ENCODE data around the gene CPB2.

The CPB2 gene

DNA sequence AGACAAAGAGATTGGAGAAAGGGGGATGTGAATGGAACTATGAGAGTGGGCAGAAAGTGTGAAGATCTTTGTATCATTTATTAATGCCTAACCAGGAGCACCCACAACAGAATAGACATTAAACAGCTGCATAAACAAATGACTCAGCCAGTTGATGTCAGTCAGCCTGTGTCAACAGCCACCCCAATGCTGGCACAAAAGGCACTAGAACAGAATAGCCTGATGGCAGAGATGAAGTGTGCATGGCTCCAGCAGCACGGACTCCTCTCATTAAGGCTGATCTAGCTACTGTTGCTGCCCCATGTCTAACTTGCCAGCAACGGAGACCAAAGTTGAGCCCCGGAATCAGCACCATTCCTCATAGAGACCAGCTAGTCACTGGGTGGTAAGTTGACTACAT is 7.8 kb downstream of the CPB2 start:
- DNase-seq = peak; percentile 30 to 61

DNA sequence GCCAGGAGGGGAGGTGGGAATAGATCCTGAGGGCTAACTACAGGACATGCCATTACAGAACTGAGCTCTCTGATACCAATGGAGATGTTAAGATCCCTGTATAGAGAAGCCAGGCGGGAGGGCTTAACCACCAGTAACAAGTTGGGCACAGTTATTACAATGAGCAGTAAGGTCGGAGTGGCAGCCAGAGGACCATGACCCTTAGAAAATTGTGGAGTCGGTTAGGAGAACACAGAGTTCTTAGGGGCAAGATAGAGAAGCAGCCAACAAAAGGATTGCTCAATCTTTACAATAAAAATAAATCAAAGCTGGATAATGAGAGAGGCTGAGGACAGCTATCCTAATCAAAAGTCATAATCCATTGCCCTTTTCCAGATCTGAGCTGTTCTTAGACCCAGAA is 10.4 kb downstream of the CPB2 start:
- no peak for DNase-seq

DNA sequence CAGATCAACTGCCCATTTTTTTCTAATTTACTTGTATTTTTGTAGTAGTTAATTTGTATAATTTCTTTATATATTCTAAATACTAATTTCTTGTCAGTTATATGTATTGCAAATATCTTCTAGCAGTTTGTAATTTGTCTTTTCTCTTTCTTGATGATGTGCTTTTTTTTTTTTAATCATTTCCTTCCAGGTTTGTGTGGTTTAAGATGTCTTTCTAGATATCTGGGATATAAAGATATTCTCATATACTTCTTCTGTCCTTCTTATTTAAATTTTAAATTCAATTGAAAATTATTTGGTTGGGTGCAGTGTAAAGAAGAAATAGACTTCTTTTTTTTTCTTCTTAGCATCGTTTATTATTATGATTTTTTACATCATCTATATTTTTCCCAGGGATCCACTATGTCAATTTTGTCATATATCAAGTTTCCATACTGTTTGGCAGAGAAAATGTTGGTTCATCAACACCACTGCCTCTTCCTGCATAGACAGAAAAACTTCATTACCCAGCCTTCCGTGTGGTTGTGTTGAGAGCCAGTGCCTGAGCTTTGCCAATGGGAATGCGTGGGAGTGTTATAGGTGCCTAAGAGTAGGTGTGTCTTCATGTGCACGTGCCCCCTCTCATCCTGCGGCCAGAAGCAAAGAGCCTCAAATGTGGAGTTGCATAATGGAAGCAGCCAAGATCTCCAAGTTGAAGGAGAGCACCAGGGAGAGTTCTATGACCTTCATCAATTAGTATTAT is 15.8 kb downstream of the CPB2 start:
- no peak for DNase-seq

DNA sequence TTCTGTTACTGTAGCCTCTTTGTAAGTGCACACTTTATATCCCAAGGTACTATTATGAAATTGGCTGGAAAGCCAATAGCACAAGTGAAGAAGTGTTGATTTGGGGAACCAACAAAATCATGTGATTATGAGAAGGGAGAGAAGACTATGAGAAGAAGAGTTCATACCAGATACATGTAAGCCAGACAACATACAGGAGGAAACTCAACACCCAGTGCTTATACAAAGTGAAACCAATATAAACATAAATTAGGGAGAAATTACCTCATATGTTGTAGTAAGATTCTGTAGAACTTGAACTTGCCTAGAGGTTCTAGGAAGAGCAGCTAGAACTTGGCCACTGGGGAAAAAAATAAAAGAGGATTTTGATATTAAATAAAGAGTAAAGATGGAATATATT is 17.4 kb downstream of the CPB2 start:
- DNase-seq = no peak

DNA sequence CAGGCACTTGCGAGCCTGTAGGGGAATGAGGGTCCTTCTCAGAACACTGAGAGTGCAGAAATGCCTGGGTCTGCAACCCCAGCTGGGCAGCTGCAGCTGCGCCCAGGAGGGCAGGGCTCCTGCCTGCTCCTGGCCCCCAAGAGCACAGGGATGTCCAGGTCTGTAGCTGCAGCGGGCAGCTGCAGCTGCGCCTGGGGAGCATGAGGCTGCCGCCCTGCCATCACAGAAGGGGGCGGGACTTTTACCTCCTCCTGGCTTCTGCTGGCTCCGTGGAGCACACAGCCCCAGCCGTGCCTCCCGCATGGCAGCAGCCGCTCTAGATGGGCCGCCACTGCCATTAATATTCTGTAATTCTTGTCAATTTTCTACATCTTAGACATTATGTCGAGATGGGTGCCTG is 17.8 kb downstream of the CPB2 start:
- no peak for DNase-seq

DNA sequence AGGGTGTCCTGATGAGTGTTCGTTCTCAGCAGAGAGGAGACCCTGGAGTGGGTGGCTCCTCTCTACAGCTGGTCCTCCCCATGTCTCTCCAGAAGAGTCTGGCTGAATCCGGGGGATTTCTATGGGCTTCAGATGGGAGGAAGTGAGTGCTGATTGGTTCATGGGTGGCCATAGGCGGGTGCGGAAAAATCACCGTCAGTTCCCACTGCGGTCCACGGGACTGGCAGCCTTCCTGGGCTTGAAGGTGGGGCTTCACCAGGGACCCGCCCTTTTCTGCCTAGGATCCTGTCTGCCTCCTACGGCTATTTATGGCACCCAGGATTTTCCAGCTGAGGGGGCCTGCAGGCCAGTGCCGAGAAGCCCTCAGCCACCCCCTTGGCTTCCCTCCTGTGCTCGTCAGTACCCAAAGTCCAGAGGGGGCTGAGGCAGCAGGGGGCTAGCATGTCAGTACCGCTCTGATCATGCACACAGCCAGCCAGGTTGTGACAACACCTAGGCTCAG is 18.4 kb downstream of the CPB2 start:
- no peak for DNase-seq

DNA sequence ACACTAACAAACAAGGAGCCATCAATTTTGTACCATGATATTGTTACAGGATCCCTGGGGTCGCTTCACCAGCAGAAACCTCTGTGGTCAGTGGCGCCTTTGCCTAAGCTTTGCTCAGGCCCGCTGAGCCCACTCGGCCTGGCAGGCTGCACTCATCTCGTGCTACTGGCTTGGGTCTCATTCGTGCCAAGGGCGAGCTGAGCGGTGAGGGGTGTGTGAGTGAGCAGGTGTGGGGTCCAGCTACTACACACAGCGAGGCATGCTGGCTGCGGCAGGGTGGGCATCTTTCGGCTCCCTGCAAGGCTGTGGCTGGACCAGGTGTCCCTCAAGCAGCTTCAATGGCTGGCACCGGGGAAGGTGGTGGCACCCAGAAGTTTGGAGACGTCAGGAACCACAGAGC is 19.1 kb downstream of the CPB2 start:
- DNase-seq = no peak

DNA sequence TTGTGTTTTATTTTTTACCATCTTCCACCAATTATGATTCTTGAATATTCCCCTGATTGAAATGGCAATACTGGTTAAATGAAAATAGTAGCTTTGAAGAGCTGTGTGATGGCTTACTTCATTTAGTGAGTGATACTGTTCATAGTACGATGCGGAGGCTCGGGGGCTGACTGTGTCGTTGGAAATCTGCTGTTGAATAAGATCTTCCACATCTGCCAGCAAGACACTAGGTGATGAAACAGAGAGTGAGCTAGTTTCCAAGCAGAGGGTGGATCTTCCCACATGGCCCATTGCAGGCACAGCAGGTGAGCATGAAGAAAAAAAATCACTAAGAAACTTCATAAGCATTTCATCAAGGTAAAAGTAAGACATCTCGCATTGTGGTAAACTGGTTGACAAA is 22.5 kb downstream of the CPB2 start:
- no peak for DNase-seq

DNA sequence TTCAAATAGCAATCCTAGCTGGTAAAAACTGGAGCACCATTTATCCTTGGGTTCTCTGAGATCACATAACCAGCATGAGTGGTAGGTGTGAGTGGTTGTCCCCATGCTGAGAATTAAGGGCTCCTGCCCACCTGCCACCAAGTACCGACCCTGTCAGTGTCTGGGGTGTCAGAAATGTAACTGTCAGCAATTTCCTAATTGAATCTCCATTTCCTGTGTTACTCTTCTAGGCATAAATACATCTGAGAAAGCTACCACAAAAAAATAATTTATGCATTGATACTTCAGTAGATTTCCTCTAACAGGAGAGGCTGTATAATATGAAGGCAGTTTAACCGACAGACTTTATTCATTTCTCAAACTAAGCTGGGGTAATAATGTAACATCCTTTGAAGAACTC is 25.1 kb downstream of the CPB2 start:
- DNase-seq = no peak

DNA sequence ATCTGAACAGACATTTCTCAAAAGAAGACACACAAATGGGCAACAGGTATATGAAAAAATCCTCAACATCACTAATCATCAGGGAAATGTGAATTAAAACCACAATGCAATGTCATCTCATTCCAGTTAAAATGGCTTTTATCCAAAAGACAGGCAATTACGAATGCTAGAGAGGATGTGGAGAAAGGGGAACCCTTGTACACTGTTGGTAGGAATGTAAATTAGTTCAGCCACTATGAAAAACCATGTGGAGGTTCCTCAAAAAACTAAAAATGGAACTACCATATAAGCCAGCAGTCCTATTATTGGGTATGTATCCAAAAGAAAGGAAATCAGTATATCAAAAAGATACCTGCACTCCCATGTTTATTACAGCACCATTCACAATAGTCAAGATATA is 27.6 kb downstream of the CPB2 start:
- no peak for DNase-seq

DNA sequence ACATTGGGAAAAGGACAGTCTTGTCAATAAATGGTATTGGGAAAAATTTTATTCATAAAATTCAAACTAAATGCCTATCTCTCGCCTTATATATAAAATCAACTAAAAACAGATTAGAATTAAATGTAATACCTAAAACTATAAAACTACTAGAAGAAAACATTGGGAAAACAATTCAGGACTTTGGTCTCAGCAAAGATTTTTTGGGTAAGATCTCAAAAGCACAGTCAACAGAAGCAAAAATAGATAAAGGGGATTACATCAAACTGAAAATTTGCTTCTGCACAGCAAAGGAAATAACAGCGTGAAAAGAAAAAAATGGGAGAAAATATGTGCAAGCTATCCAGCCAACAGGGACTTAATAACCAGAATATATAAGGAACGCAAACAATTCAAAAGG is 28.0 kb downstream of the CPB2 start:
- DNase-seq = no peak

DNA sequence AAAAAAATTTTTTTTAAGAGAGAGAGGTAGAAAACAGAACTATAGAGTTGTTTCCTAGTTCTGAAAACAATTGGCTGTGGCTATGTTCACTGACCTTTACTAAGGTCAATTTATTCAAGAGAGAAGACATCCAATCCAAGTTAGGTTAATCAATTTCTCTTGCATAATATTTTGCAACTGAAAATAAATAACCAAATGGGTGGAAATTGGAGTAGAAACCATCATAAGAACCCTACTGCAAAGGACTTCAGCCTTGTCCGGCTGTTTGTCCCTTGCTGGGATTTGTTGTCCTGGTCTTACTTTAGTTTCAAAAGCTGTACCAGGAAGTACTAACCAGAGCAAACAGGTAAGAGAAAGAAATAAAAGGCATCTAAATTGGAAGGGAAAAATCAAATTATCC is 29.0 kb downstream of the CPB2 start:
- DNase-seq = no peak

DNA sequence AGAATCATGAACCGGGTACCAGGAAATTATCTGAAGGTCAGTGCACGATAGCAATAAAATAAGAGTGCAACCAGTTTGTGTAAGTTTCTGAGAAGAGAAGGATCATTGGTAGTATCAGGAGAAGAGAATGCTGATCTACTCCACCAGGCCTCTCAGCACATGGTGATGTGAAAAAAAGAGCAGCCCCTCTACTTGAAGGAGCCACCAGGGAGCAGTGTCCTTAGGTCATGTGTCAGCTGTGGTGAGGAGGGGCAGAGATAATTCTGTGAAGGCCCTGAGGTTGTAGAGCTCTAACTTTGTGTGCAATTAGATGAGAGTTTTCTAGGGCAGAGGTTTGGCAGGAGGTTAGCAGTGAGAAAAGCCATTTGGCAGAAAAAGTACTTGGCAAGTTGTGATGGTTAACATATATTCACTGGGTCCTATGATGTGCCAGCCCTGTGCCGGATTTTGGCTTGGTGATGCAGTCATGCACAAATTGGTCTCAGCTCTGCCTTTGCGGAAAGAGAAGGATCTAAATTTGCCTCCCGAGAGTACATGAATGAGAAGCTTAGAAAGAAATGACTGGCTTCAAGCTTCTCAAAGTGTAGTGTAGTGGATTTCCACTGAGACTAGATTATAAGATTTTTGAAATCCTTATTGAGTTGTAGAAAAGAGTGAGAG is 33.1 kb downstream of the CPB2 start:
- no peak for DNase-seq

DNA sequence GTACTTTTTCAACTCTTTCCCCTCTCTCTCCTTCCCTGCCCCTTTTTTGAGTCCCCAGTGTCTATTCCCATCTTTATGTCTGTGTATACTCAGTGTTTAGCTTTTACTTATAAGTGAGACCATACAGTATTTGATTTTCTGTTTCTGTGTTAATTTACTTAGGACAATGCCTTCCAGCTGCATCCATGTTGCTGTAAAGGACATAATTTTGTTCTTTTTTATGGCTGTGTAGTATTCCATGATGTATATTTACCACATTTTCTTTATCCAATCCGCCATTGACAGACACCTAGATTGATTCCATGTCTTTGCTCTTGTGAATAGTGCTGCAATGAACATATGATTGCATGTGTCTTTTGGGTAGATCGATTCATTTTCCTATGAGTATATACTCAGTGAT is 41.5 kb downstream of the CPB2 start:
- no peak for DNase-seq

DNA sequence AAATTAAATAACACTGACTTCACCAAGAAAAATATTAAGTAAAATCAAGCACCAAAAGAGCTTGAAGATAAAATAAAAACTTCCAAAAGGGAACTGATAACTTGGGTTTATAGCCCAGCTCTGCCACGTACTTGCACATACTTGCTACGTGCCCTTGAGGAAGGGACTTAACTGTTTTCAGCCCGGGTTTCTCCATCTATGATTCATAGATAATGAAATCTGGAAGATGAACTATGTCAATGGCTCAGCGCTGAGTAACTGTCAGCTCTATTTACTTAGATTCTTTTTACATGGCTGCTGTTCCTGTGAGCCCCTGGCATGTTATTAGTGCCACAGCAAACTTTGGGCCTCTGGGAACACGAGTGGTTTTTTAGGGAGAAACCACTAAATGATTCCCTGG is 42.6 kb downstream of the CPB2 start:
- no peak for DNase-seq

DNA sequence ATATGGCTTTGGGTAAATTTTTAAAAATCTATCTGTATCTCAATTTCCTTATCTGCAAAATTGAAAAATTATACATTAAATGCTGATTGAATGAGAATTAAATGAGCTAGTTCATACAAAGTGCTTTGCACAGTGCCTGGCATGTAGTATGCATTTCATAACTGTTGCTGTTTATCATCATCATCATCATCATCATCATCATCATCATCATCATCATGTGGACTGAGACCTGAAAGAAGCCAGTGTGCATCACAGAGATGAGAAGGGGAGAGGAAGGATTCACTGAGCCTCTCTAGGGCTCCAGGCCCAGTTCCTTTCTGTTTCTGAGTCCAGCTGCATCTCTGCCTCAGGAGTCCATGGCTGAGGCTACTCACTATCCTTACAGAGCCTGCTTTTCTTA is 45.4 kb downstream of the CPB2 start:
- DNase-seq = no peak

DNA sequence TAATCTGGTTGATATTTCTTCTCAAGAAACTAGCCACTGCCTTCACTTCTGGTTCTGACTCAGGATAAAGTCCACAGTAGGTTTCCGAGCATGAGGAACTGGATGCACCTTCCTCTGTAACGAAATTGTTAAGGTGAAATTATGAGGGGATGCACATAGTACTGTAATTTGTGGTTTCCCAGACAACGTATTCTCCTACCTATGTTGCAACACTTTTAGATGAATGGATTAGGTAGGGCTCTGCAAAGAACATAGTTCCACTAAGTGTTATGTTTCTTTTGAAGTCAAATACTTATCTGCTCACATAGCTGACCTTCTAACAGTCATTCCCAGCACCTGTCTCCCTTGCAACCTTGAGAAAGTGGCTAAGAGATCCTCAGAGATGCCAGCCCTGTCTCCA is 46.6 kb downstream of the CPB2 start:
- DNase-seq = no peak

DNA sequence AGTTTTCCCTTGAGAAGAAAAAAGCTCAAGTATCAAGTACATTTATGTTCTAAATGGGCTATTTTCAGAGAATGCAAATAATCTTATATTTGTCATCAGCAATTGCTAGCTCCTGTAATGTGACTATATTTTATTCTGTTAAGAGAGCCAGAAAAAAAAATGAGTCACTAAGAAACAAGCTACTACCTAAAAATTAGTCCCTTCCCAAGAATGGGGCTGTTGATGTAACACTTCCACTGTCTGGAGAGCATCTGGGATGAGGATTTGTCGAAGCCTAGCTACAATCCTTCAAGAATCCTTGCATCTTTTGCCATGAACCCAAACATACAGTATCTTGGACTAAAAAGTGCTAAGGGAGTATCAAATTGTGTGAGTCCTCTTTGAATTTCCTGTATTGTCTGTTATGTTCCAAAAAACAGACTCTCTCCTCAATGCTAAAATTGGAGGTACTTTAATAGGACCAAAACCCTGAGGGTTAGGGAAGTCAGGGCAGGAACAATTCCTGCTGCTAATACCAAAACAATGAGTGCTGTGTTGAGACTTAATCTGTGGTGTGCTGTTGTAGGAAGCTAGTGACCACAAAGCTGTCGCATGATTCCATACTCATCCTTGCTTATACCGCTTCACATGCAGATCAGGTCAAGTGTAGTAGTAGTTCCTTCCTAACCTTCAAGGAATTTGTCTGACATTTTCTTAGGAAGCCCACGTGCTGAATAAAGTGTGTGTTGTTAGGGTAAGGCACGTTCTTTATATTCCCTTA is 47.4 kb downstream of the CPB2 start:
- DNase-seq = peak in 1 of 2 donors; percentile 77

DNA sequence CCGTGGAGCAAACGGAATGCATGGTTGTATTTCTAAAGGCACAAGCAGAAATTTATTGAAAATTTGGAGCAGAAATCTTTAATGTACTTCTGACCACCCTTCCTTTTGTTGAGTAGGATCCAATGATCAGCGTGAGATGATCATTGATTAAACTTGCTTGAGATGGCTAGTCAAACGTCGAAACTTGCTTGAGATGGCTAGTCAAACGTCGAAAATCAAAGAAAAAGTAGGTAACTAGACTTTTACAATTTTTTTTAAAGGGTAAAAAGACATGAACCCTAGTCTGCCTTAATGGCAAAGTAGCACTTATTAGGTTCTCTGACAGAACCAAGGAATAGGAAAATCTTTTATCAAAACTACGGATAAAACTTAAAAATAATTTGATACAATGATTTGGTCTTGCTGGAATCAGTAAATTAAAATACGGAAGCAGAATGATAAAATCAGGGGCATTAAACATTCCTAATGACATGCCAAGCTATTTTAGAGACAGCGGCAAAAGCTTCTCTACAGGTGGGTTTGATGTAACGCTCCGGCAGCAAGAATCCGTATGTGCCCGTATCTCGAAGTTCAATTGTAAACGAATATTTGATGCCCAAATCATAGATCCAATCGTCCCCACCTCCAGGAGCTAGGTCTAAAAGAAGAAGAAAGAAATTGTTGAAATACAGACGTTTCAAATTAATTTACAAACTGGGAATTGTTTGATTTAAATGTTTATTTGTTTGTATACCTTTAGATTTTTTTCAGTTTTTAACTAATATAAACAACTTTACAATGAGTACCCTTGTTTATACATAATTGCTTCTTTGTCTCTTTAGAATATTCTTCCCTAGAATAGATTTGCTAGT is 51.4 kb downstream of the CPB2 start:
- peak in 1 of 2 donors; percentile 29 for DNase-seq

DNA sequence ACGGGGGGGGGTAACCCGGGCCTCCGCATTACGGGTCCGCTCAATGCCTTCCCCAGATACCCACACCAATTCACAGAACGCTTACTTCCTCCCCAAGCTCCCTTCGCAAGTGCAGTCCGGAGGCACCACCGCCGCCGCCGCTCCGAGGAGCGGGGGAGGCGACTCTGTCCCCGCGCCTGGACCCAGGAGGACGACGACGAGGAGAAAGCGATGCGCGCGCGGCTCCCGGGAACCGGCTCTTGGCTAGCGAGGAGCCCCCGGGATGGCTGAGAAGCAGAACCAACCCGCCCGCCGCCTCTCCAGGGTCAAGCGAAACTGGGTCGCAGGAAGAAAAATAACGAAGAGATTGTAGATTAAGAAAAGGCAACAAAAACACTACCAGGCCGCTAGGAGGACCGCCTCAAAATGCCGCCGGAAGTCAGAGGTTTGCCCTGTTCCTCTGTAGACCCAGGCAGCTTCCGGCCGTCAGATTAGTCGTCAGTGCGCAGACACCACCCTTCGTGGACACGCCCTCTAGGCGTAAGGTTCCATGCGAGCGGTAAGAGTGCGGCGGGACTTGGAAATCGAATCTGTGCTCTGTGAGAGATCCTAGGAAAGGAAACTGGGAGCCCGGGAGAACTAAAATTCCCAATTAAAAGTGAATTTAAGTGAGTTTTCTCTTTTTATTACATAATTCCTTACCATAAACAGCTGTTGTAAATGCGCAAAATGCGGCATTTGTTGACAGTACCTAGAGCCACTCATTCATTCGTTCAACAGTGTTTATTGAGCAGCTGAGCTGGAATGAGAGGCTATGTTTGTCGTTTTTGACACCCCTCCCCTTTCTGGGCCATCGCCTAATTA is 52.3 kb downstream of the CPB2 start, which contains the start of gene ZC3H13:
Gene ZC3H13 (minus strand): TSS at position 428 of the 843 bp plus-strand sequence. CDS start 7,239 bp downstream, outside the sequence.
- peak; percentile 90 to 95 for DNase-seq

DNA sequence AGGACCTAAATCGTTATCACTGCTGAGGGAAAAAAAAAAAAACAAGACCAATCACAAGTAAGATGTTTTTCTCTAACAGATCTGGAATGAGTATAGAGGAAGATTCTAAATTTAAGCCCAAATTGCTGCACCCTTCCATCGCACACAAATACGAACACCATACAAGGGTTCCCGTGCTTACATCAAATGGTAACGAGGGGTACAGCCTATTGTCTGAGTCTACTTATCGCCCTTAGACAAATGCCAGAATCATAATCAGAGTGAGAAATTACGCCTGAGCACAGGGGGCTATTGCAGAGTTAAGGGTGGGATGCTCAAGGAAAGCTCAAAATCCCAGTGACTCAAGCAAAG is 52.9 kb downstream of the CPB2 start:
- DNase-seq = no peak

DNA sequence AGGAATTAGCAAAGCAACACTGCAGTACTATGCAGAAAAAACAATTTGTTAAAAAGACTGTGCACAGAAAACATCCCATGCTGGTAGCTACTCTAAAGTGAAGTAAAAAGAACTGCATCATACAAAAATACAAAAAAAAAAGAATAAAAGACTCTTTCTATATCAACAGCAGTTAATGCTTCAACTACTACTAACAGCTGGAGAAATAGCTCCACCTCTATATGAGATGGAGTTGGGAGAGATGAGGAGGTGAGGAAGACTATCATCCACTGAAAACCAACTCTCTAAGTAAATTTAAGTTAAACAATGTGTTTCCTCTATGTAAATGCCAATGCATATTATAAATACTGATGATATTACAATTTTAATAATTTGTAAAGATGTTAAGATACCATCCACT is 54.1 kb downstream of the CPB2 start:
- no peak for DNase-seq
